SK-N-SH (cell line): Measurements from ENCODE around the gene TBCD. TPM values are rescaled to one million over a fixed set of nuclear protein-coding genes. Genes with fewer than 3 reads are reported as not detected.

Experiments
- CTCF ChIA-PET: fragments of 300-600, 350-600 bp; formaldehyde crosslinking; extraction: SDS; loops from one replicate; lab custom pipeline; 2021; lab: Yijun Ruan, JAX
- POLR2A ChIA-PET: fragments of 350-600 bp; sonication (Branson Sonifier 250); formaldehyde crosslinking; extraction: SDS; loops from one replicate; lab custom pipeline; 2020; ENCODE audit warnings: antibody characterized with exemption, inconsistent platforms; lab: Yijun Ruan, JAX
- DNase-seq: peaks from one replicate; pipeline ENCODE4 v3.0.0; 2012
- H2AFZ ChIP-seq: fragments of 200-600 bp; sonication (generic); 2 replicates; pipeline ENCODE4 v1.8.1; 2016; ENCODE audit warnings: antibody characterized with exemption, mild to moderate bottlenecking, low read depth
- H3F3A ChIP-seq: fragments of 200-600 bp; sonication (generic); replicated peaks from 2 replicates; pipeline ENCODE3; 2016; ENCODE audit warnings: antibody characterized with exemption, mild to moderate bottlenecking; ENCODE audit not compliant: insufficient read depth
- H3K27ac ChIP-seq, 2 experiments: fragments of 200-500 bp in 1 of 2; fragments of 200-600 bp in 1 of 2; sonication (Bioruptor generic) in 1 of 2; sonication (generic), shearing (Covaris generic) in 1 of 2; 2 replicates each; pipeline versions ENCODE4 v1.5.1 to v1.6.1; 2014 to 2016; ENCODE audit warnings: low read depth in 2 of 2, inconsistent platforms in 1 of 2, low read length in 1 of 2, mild to moderate bottlenecking in 1 of 2, mixed read lengths in 1 of 2
- H3K27me3 ChIP-seq: fragments of 200-600 bp; sonication (generic), shearing (Covaris generic); 2 replicates; pipeline ENCODE4 v1.6.1; 2016; ENCODE audit warnings: mixed run types; ENCODE audit not compliant: insufficient read depth
- H3K36me3 ChIP-seq, 2 experiments: fragments of 200-500 bp in 1 of 2; fragments of 200-600 bp in 1 of 2; sonication (Bioruptor generic) in 1 of 2; sonication (generic) in 1 of 2; replicated peaks in 1 of 2; 2 replicates each; pipeline versions ENCODE3 to v1.5.1; 2014 to 2016; ENCODE audit warnings: low read length in 1 of 2, mild to moderate bottlenecking in 1 of 2; ENCODE audit not compliant: insufficient read depth in 2 of 2, control insufficient read depth in 1 of 2
- H3K4me1 ChIP-seq, 2 experiments: fragments of 200-500 bp in 1 of 2; fragments of 200-600 bp in 1 of 2; sonication (Bioruptor generic) in 1 of 2; sonication (generic), shearing (Covaris generic) in 1 of 2; 2 replicates each; pipeline versions ENCODE4 v1.5.1 to v1.6.1; 2014 to 2016; ENCODE audit warnings: low read depth in 1 of 2, low read length in 1 of 2, mixed run types in 1 of 2; ENCODE audit not compliant: insufficient read depth in 2 of 2, control insufficient read depth in 1 of 2
- H3K4me2 ChIP-seq: fragments of 200-600 bp; sonication (generic), shearing (Covaris generic); 2 replicates; pipeline ENCODE4 v1.6.1; 2017; ENCODE audit warnings: mixed run types
- H3K4me3 ChIP-seq, 2 experiments: fragments of 200-500 bp in 1 of 2; fragments of 200-600 bp in 1 of 2; sonication (Bioruptor generic) in 1 of 2; sonication (generic), shearing (Covaris generic) in 1 of 2; 2 replicates each; pipeline versions ENCODE4 v1.5.1 to v1.8.1; 2014 to 2016; ENCODE audit warnings: low read depth in 2 of 2, inconsistent platforms in 1 of 2, low read length in 1 of 2, mild to moderate bottlenecking in 1 of 2, mixed read lengths in 1 of 2, moderate library complexity in 1 of 2
- H3K79me2 ChIP-seq: fragments of 200-600 bp; sonication (generic); 2 replicates; pipeline ENCODE4 v1.8.1; 2017; ENCODE audit warnings: mild to moderate bottlenecking; ENCODE audit not compliant: insufficient read depth
- H3K9ac ChIP-seq: fragments of 200-600 bp; sonication (generic); 2 replicates; pipeline ENCODE4 v1.6.1; 2017; ENCODE audit warnings: mixed run types
- H3K9me2 ChIP-seq: fragments of 200-600 bp; sonication (generic); 2 replicates; pipeline ENCODE4 v1.6.1; 2017; ENCODE audit warnings: mixed run types
- H3K9me3 ChIP-seq: fragments of 200-600 bp; sonication (generic); 2 replicates; pipeline ENCODE4 v1.6.1; 2017; ENCODE audit warnings: mixed run types, mild to moderate bottlenecking, moderate library complexity
- H4K20me1 ChIP-seq: fragments of 200-600 bp; sonication (generic); 2 replicates; pipeline ENCODE4 v1.6.1; 2017; ENCODE audit warnings: mild to moderate bottlenecking, mixed run types; ENCODE audit not compliant: insufficient read depth
- CTCF ChIP-seq: fragments of 200-600 bp; sonication (generic); IDR thresholded peaks from 2 replicates; pipeline ENCODE4 v1.6.1; 2017; ENCODE audit warnings: antibody characterized with exemption, mild to moderate bottlenecking, moderate library complexity
- EZH2phosphoT487 ChIP-seq: fragments of 200-600 bp; sonication (generic); IDR thresholded peaks from 2 replicates; pipeline ENCODE4 v1.6.1; 2017; ENCODE audit warnings: low read depth, mixed run types, mild to moderate bottlenecking, antibody characterized with exemption, moderate library complexity, borderline replicate concordance
- FOSL2 ChIP-seq: IDR thresholded peaks from 2 replicates; pipeline ENCODE4 v1.4.0; 2012; ENCODE audit warnings: low read depth, mild to moderate bottlenecking, moderate library complexity, borderline replicate concordance
- FOXJ3 ChIP-seq: sonication (generic); formaldehyde crosslinking; IDR thresholded peaks from 2 replicates; pipeline ENCODE4 v1.5.1; 2020; ENCODE audit warnings: mild to moderate bottlenecking, missing genetic modification reagents
- GATA2 ChIP-seq: sonication (generic); formaldehyde crosslinking; IDR thresholded peaks from 2 replicates; pipeline ENCODE4 v1.5.0; 2020; ENCODE audit warnings: mild to moderate bottlenecking, missing genetic modification reagents
- JUND ChIP-seq: IDR thresholded peaks from 2 replicates; pipeline ENCODE4 v1.4.0; 2012
- MEF2A ChIP-seq: IDR thresholded peaks from 2 replicates; pipeline ENCODE4 v1.4.0; 2012; ENCODE audit warnings: low read depth, borderline replicate concordance
- PBX3 ChIP-seq: IDR thresholded peaks from 2 replicates; pipeline ENCODE4; 2012
- POLR2AphosphoS5 ChIP-seq: IDR thresholded peaks from 2 replicates; pipeline ENCODE4 v1.6.1; 2012; ENCODE audit warnings: low read depth, low read length
- RAD21 ChIP-seq: IDR thresholded peaks from 2 replicates; pipeline ENCODE4 v1.6.1; 2012; ENCODE audit warnings: mild to moderate bottlenecking, low read length
- RCOR1 ChIP-seq: fragments of 150-350 bp; IDR thresholded peaks from 2 replicates; pipeline ENCODE4 v1.6.1; 2017; ENCODE audit warnings: antibody characterized with exemption, low read length
- RFX5 ChIP-seq: IDR thresholded peaks from 2 replicates; pipeline ENCODE4 v1.6.1; 2012; ENCODE audit warnings: mild to moderate bottlenecking, improper control_type of control experiment, low read length
- SIN3A ChIP-seq: IDR thresholded peaks from 2 replicates; pipeline ENCODE4 v1.6.1; 2012; ENCODE audit warnings: low read depth, mild to moderate bottlenecking, low read length, moderate library complexity, borderline replicate concordance
- TCF12 ChIP-seq: IDR thresholded peaks from 2 replicates; pipeline ENCODE4 v1.4.0; 2012
- TEAD4 ChIP-seq: IDR thresholded peaks from 2 replicates; pipeline ENCODE4 v1.4.0; 2012; ENCODE audit warnings: mild to moderate bottlenecking, borderline replicate concordance; ENCODE audit not compliant: insufficient read depth
- ZBTB33 ChIP-seq: IDR thresholded peaks from 2 replicates; pipeline ENCODE4 v1.4.0; 2012; ENCODE audit warnings: low read depth, borderline replicate concordance
- WGBS: methylation state at CpG from one replicate; pipeline ENCODE4 v1.1.6; 2017; ENCODE audit warnings: low lambda C conversion rate; 5-methylcytosine and 5-hydroxymethylcytosine counted together
- polyA plus RNA-seq, 3 experiments: library from polyadenylated mRNA; depleted of rRNA; stranded (reverse); fragments of >200 nt; gene quantifications; 2 replicates each; pipeline ENCODE4 v1.2.3, GENCODE V29; 2012

TBCD gene
- polyA plus RNA-seq, 1 of the 3 experiments (the other 2 are of a cell fraction) = 107 TPM

- TF ChIP-seq ZBTB33 = no peak
- TF ChIP-seq JUND = no peak
- no peak for TF ChIP-seq PBX3
Observed at GRCh38 chr17:82910770-82911169, 158.9 kb downstream of the TBCD start (continued).

GRCh38 chr17:82911822-82912221 lies 160.0 kb downstream of the TBCD start:
- Histone ChIP-seq H3K9ac (no peak overlapping the region), H3K9me2 (no peaks in the 10 kb centered on the region), H3K4me3 (no peak overlapping the region), H4K20me1 (no peaks in the 10 kb centered on the region), H3K36me3 (peaks cover 7 to 27% of the 10 kb centered on the region in 2 experiments), H2AFZ (no peak overlapping the region), H3K79me2 (no peaks in the 10 kb centered on the region), H3K4me2 (no peak overlapping the region), H3K9me3 (no peaks in the 10 kb centered on the region), H3F3A (no peaks in the 10 kb centered on the region), H3K27me3 (no peaks in the 10 kb centered on the region), H3K27ac (no peak overlapping the region), H3K4me1 (no peaks in the 10 kb centered on the region; a peak in 1 of 4 replicates)
- DNase-seq = no peak
- WGBS = 93% methylated on average over 14 of the region's 14 CpGs
- ChIA-PET CTCF (interaction anchor here (0.8 to 4.3 kb wide), 6 partner anchors 15 to 133 kb away, joined by 3 to 38 read pairs (median 4); no protein-coding TSS in a partner anchor), POLR2A (no interaction called here)
- TF ChIP-seq FOSL2 (no peak), RCOR1 (no peak), RAD21 (no peak)

- 96% methylated on average over 18 of the region's 20 CpGs for WGBS
- peaks cover 7 to 27% of the 10 kb centered on the region in 2 experiments for H3K36me3 ChIP-seq
- no peak for TF ChIP-seq SIN3A
- no peak for TF ChIP-seq RFX5
- TF ChIP-seq MEF2A = no peak
- no peak for TF ChIP-seq TEAD4
- TF ChIP-seq CTCF = no peak
- TF ChIP-seq GATA2 (CRISPR knock-in tag) = no peak
- TF ChIP-seq POLR2AphosphoS5 = no peak
- no peak for TF ChIP-seq TCF12
- no peak for TF ChIP-seq FOXJ3 (CRISPR knock-in tag)
- TF ChIP-seq EZH2phosphoT487 = no peak
- TF ChIP-seq RCOR1 = no peak
- no peak for TF ChIP-seq PBX3
- TF ChIP-seq ZBTB33 = no peak
Observed at GRCh38 chr17:82912484-82913089, 160.7 kb downstream of the TBCD start.

More at GRCh38 chr17:82912484-82913089, 160.7 kb downstream of the TBCD start:
- Histone ChIP-seq H3F3A (no peaks in the 10 kb centered on the region), H3K4me1 (no peaks in the 10 kb centered on the region; a peak in 1 of 4 replicates), H3K79me2 (no peaks in the 10 kb centered on the region), H4K20me1 (no peaks in the 10 kb centered on the region), H3K9me2 (no peaks in the 10 kb centered on the region), H3K27ac (no peak overlapping the region), H3K4me3 (no peak overlapping the region), H2AFZ (no peak overlapping the region), H3K9ac (no peak overlapping the region), H3K9me3 (no peaks in the 10 kb centered on the region), H3K4me2 (no peak overlapping the region), H3K27me3 (no peaks in the 10 kb centered on the region)
- ChIA-PET POLR2A (no interaction called here), CTCF (interaction anchor here (1.0 to 4.3 kb wide), 6 partner anchors 10 to 134 kb away, joined by 3 to 38 read pairs (median 4); no protein-coding TSS in a partner anchor)
- DNase-seq = no peak
